Measurements from ENCODE around the gene KDM4E.

The KDM4E gene

DNA sequence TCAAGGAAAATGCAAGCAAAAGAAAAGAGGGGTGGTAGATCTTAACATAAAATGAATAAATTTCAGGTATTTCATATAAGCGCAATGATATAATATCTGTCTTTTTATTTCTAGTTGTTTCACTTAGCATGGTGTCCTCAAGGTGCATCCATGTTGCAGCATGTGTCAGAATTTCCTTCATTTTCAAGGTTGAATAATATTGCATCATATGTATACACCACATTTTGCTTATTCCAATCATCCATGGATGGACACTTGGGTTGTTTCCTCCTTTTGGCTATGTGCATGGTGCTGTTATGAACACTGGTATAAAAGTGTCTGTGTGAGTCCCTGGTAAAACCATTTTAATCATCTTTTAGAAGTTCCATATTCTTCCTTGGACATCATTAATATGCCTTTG lies 17.2 kb downstream of the KDM4E start:
- H3K27ac ChIP-seq (ENCODE audit: low read depth, low read length, poor library complexity, severe bottlenecking) = no peak overlapping the region
- no peaks in the 10 kb centered on the region for H4K20me1 ChIP-seq (ENCODE audit: insufficient read depth, low read length)
- H3K27me3 ChIP-seq (ENCODE audit: insufficient read depth, low read length) = no peaks in the 10 kb centered on the region
- H3F3A ChIP-seq (ENCODE audit: insufficient read depth, low read length) = no peaks in the 10 kb centered on the region
- H3K9me3 ChIP-seq (ENCODE audit: low read length) = no peaks in the 10 kb centered on the region
- no peak overlapping the region for H2AFZ ChIP-seq (ENCODE audit: low read length)
- H3K9ac ChIP-seq (ENCODE audit: low read length) = no peak overlapping the region
- no peaks in the 10 kb centered on the region for H3K79me2 ChIP-seq (ENCODE audit: insufficient read depth, low read length)
- no peaks in the 10 kb centered on the region for H3K9me2 ChIP-seq (ENCODE audit: low read depth, low read length)
- no peaks in the 10 kb centered on the region for H3K4me1 ChIP-seq (ENCODE audit: insufficient read depth, low read length, severe bottlenecking)
- H3K4me2 ChIP-seq (ENCODE audit: low read length) = no peak overlapping the region
- no peak overlapping the region for H3K4me3 ChIP-seq (ENCODE audit: low read depth, low read length, poor library complexity, severe bottlenecking)
- TF ChIP-seq, protein P1, sequence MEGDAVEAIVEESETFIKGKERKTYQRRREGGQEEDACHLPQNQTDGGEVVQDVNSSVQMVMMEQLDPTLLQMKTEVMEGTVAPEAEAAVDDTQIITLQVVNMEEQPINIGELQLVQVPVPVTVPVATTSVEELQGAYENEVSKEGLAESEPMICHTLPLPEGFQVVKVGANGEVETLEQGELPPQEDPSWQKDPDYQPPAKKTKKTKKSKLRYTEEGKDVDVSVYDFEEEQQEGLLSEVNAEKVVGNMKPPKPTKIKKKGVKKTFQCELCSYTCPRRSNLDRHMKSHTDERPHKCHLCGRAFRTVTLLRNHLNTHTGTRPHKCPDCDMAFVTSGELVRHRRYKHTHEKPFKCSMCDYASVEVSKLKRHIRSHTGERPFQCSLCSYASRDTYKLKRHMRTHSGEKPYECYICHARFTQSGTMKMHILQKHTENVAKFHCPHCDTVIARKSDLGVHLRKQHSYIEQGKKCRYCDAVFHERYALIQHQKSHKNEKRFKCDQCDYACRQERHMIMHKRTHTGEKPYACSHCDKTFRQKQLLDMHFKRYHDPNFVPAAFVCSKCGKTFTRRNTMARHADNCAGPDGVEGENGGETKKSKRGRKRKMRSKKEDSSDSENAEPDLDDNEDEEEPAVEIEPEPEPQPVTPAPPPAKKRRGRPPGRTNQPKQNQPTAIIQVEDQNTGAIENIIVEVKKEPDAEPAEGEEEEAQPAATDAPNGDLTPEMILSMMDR (IDR thresholded peaks at IDR 0.05; ENCODE audit: low read length) = no peak
- TF ChIP-seq EZH2 (IDR thresholded peaks at IDR 0.05; ENCODE audit: borderline replicate concordance, low read length) = no peak
- no peaks in the 10 kb centered on the region for H3K36me3 ChIP-seq (ENCODE audit: insufficient read depth, low read length)

GRCh38 chr11:95042906-95043305 lies 17.8 kb downstream of the KDM4E start:
- TF ChIP-seq, protein P1 (IDR thresholded peaks at IDR 0.05; ENCODE audit: low read length) = no peak
- no peak for TF ChIP-seq EZH2 (IDR thresholded peaks at IDR 0.05; ENCODE audit: borderline replicate concordance, low read length)
- no peak overlapping the region for H3K4me2 ChIP-seq (ENCODE audit: low read length)
- H3K27me3 ChIP-seq (ENCODE audit: insufficient read depth, low read length) = no peaks in the 10 kb centered on the region
- no peaks in the 10 kb centered on the region for H3K9me2 ChIP-seq (ENCODE audit: low read depth, low read length)
- H3K9ac ChIP-seq (ENCODE audit: low read length) = no peak overlapping the region
- no peaks in the 10 kb centered on the region for H3K4me1 ChIP-seq (ENCODE audit: insufficient read depth, low read length, severe bottlenecking)
- H3K27ac ChIP-seq (ENCODE audit: low read depth, low read length, poor library complexity, severe bottlenecking) = no peak overlapping the region
- H3F3A ChIP-seq (ENCODE audit: insufficient read depth, low read length) = no peaks in the 10 kb centered on the region
- no peak overlapping the region for H2AFZ ChIP-seq (ENCODE audit: low read length)
- no peaks in the 10 kb centered on the region for H3K36me3 ChIP-seq (ENCODE audit: insufficient read depth, low read length)
- H3K79me2 ChIP-seq (ENCODE audit: insufficient read depth, low read length) = no peaks in the 10 kb centered on the region
- H3K9me3 ChIP-seq (ENCODE audit: low read length) = no peaks in the 10 kb centered on the region
- no peaks in the 10 kb centered on the region for H4K20me1 ChIP-seq (ENCODE audit: insufficient read depth, low read length)
- no peak overlapping the region for H3K4me3 ChIP-seq (ENCODE audit: low read depth, low read length, poor library complexity, severe bottlenecking)

DNA sequence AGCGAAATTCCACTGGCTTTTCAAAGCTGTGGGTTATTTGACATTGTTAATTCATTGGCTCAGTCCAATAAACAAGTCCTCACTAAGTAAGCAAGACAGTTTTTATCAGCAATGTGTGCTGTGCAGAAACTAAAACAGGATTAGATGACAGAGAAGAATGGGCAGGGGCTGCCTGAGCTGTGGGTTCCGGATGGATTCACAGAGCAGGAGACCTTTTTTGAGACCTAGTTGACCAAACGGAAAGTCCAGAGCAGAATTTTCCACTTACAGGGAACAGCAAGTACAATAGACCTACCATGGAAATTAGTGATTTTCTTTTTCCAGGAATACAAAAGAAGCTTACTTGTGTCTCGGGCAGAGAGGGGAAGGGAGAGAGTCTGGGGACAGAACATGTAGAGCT lies 19.0 kb downstream of the KDM4E start:
- no peak overlapping the region for H3K27ac ChIP-seq (ENCODE audit: low read depth, low read length, poor library complexity, severe bottlenecking)
- no peaks in the 10 kb centered on the region for H3K4me1 ChIP-seq (ENCODE audit: insufficient read depth, low read length, severe bottlenecking)
- H3K4me3 ChIP-seq (ENCODE audit: low read depth, low read length, poor library complexity, severe bottlenecking) = no peak overlapping the region
- no peaks in the 10 kb centered on the region for H3K36me3 ChIP-seq (ENCODE audit: insufficient read depth, low read length)
- no peak overlapping the region for H2AFZ ChIP-seq (ENCODE audit: low read length)
- H3K9ac ChIP-seq (ENCODE audit: low read length) = no peak overlapping the region
- H3F3A ChIP-seq (ENCODE audit: insufficient read depth, low read length) = no peaks in the 10 kb centered on the region
- H3K9me3 ChIP-seq (ENCODE audit: low read length) = no peaks in the 10 kb centered on the region
- TF ChIP-seq, protein P1 (IDR thresholded peaks at IDR 0.05; ENCODE audit: low read length) = no peak
- TF ChIP-seq EZH2 (IDR thresholded peaks at IDR 0.05; ENCODE audit: borderline replicate concordance, low read length) = no peak
- no peaks in the 10 kb centered on the region for H3K79me2 ChIP-seq (ENCODE audit: insufficient read depth, low read length)
- H4K20me1 ChIP-seq (ENCODE audit: insufficient read depth, low read length) = no peaks in the 10 kb centered on the region
- H3K9me2 ChIP-seq (ENCODE audit: low read depth, low read length) = no peaks in the 10 kb centered on the region
- no peaks in the 10 kb centered on the region for H3K27me3 ChIP-seq (ENCODE audit: insufficient read depth, low read length)
- H3K4me2 ChIP-seq (ENCODE audit: low read length) = no peak overlapping the region

Data from OCI-LY1 (cell line).